WERI-Rb-1 (cell line): ENCODE results near the gene ANGEL2.

Source experiments
- DNase-seq: peaks from one replicate; pipeline ENCODE4 v3.0.0-alpha.2; 2020
- H3K27ac ChIP-seq: fragments of 250-450 bp; sonication (Bioruptor Pico); 2 replicates; pipeline ENCODE4 v1.5.1; 2020; ENCODE audit warnings: mild to moderate bottlenecking, moderate library complexity
- H3K27me3 ChIP-seq: fragments of 250-450 bp; sonication (Bioruptor Pico); 2 replicates; pipeline ENCODE4 v1.5.1; 2021; ENCODE audit warnings: mild to moderate bottlenecking, low read depth, moderate library complexity; ENCODE audit not compliant: insufficient read depth, severe bottlenecking
- H3K36me3 ChIP-seq: fragments of 250-450 bp; sonication (Bioruptor Pico); 2 replicates; pipeline ENCODE4 v1.5.1; 2020; ENCODE audit warnings: mild to moderate bottlenecking, moderate library complexity
- H3K4me3 ChIP-seq: 2 replicates; pipeline ENCODE4 v1.5.1; 2011; ENCODE audit warnings: low read depth, mild to moderate bottlenecking, control low read depth, low read length
- H3K9me3 ChIP-seq: fragments of 250-450 bp; sonication (Bioruptor Pico); 2 replicates; pipeline ENCODE4 v1.5.1; 2021; ENCODE audit warnings: mild to moderate bottlenecking, moderate library complexity; ENCODE audit not compliant: severe bottlenecking
- TF ChIP-seq, protein P1 (sequence below): IDR thresholded peaks from 2 replicates; pipeline ENCODE4 v1.5.1; 2011; ENCODE audit warnings: low read depth, mild to moderate bottlenecking, control low read depth, inconsistent platforms, low read length

Gene ANGEL2

DNA sequence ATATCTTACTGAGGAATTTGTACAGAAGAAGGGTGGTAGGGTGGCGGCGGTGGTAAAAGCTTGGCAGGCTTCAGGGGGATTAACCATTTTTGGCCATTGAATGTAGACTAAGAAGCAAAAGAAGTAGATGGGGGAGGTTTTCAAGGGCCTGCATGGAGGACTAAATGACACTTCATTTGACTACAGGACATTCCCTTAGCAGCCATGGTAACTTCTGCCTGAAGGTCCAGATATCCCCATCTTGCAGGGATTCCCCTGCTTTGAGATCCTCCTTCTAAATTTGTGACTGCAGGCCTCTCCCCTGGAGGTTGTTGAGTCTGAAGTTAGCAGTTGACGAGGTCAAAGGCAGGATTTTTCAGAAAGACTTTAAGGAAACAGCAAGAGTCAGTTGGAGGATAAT is 60.6 kb downstream of the ANGEL2 start:
- no peak for DNase-seq
- Histone ChIP-seq H3K4me3 (no peak overlapping the region), H3K36me3 (peaks cover 39% of the 10 kb centered on the region), H3K27ac (no peak overlapping the region), H3K9me3 (no peaks in the 10 kb centered on the region), H3K27me3 (no peaks in the 10 kb centered on the region)
- TF ChIP-seq, protein P1, sequence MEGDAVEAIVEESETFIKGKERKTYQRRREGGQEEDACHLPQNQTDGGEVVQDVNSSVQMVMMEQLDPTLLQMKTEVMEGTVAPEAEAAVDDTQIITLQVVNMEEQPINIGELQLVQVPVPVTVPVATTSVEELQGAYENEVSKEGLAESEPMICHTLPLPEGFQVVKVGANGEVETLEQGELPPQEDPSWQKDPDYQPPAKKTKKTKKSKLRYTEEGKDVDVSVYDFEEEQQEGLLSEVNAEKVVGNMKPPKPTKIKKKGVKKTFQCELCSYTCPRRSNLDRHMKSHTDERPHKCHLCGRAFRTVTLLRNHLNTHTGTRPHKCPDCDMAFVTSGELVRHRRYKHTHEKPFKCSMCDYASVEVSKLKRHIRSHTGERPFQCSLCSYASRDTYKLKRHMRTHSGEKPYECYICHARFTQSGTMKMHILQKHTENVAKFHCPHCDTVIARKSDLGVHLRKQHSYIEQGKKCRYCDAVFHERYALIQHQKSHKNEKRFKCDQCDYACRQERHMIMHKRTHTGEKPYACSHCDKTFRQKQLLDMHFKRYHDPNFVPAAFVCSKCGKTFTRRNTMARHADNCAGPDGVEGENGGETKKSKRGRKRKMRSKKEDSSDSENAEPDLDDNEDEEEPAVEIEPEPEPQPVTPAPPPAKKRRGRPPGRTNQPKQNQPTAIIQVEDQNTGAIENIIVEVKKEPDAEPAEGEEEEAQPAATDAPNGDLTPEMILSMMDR = no peak

DNA sequence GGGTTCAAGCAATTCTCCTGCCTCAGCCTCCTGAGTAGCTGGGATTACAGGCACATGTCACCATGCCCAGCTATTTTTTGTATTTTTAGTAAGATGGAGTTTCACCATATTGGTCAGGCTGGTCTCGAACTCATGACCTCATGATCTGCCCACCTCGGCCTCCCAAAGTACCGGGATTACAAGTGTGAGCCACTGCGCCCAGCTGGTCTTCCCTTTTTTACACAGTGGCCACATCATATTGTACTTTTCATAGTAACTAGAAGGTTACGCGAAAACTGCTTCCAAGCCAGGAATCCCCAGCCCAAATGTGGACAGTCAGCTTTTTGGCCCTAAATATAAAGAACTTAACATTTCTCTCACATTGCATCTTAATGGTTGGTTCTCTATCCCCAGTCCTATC is 61.2 kb downstream of the ANGEL2 start:
- Histone ChIP-seq H3K36me3 (peaks cover 35% of the 10 kb centered on the region), H3K4me3 (no peak overlapping the region), H3K9me3 (no peaks in the 10 kb centered on the region), H3K27ac (no peak overlapping the region), H3K27me3 (no peaks in the 10 kb centered on the region)
- TF ChIP-seq, protein P1 = no peak
- no peak for DNase-seq

DNA sequence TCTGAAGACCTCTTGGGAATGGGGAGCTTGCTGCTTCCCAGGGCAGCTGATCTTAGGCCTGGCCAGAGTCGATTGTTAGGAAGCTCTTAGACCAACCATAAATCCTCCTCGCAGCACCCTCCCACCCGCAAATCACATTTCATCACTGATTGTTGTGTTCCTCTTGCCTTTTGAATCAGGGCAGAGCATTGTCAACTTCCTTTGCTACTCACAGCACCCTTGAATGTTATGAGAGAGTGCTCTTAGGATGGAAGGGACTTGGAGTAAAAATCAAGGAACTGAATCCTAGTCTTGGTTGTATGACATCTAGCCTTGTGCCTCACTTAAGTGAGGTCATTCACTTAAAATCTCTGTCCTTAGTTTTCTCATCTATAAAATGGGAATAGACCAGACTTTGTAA is 62.3 kb downstream of the ANGEL2 start:
- Histone ChIP-seq H3K4me3 (no peak overlapping the region), H3K27ac (no peak overlapping the region)

DNA sequence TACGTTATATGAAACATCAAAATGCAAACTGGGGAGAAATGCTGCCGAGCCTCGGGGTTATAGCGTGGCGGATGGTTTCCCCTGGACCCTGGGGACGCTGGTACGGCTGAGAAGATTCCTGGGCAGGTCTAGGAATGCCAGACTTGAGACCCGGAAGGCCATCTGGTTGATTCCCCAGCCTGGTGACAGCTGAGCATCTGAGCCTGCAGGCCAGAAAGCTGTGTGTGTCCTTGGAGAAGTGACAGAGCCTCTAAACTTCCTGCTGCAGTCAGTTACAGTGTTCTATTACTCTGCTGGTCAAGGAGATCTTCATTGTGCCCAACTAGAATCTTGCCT is 63.1 kb downstream of the ANGEL2 start:
- peaks cover 28% of the 10 kb centered on the region for H3K36me3 ChIP-seq
- H3K27ac ChIP-seq = no peak overlapping the region
- H3K27me3 ChIP-seq = no peaks in the 10 kb centered on the region
- TF ChIP-seq, protein P1 = no peak
- H3K4me3 ChIP-seq = no peak overlapping the region
- peak; percentile 22 for DNase-seq
- no peaks in the 10 kb centered on the region for H3K9me3 ChIP-seq

More for the DNA sequence above, 62.3 kb downstream of the ANGEL2 start:
- TF ChIP-seq, protein P1 = no peak
- Histone ChIP-seq H3K9me3 (no peaks in the 10 kb centered on the region), H3K27me3 (no peaks in the 10 kb centered on the region), H3K36me3 (peaks cover 30% of the 10 kb centered on the region)
- DNase-seq = no peak

DNA sequence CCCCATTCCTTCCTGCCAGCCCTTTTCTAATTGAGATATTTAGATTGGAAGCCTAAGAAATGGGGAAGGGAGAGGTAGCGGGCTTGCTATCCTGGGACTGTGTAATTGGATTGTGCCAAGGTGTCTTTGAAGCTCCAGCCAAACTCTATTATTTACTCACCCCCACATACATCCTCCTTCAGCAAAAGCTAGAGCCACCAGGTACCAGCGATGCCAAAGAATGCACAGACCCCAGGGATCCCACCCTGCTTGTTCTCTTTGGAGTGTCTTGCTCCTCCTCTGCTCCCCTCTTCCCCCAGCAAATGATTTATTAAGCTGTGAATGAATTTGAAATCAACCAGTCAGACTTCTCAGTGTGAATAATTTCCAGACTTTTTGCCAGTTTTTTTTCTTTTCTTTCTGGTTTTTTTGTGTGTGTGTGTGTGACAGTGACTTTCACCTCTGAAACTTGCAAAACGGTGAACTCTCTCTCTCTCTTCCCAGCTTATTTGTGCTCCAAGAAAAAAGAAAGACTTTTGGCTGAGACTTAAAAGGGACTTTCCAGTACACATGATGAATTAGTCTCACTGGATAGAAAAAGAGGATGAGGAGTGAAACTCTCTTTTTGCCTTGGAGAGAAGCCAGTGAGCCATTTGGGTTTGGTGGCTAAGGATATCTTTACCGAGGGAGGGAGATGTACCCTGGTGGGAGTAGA is 63.6 kb downstream of the ANGEL2 start:
- TF ChIP-seq, protein P1 = no peak
- Histone ChIP-seq H3K9me3 (no peaks in the 10 kb centered on the region), H3K27ac (no peak overlapping the region), H3K36me3 (peaks cover 27% of the 10 kb centered on the region), H3K4me3 (no peak overlapping the region), H3K27me3 (no peaks in the 10 kb centered on the region)
- DNase-seq = no peak
